HG02870 (cell line): ENCODE results near the gene SSU72.
"Not testable (repeated sequence)": the region's sequence is repeated elsewhere in the genome, so short reads cannot be mapped to it uniquely, and the experiment has no call there.

Experiments
- ATAC-seq: cut with Tn5 transposase; IDR thresholded peaks from one replicate; pipeline ENCODE4 v1.9.1; 2021; ENCODE audit warnings: mild to moderate bottlenecking, moderate library complexity; ENCODE audit not compliant: unreplicated experiment

The SSU72 gene

GRCh38 chr1:1543706-1544099 is 31.0 kb downstream of the SSU72 start:
- no peak for ATAC-seq

DNA sequence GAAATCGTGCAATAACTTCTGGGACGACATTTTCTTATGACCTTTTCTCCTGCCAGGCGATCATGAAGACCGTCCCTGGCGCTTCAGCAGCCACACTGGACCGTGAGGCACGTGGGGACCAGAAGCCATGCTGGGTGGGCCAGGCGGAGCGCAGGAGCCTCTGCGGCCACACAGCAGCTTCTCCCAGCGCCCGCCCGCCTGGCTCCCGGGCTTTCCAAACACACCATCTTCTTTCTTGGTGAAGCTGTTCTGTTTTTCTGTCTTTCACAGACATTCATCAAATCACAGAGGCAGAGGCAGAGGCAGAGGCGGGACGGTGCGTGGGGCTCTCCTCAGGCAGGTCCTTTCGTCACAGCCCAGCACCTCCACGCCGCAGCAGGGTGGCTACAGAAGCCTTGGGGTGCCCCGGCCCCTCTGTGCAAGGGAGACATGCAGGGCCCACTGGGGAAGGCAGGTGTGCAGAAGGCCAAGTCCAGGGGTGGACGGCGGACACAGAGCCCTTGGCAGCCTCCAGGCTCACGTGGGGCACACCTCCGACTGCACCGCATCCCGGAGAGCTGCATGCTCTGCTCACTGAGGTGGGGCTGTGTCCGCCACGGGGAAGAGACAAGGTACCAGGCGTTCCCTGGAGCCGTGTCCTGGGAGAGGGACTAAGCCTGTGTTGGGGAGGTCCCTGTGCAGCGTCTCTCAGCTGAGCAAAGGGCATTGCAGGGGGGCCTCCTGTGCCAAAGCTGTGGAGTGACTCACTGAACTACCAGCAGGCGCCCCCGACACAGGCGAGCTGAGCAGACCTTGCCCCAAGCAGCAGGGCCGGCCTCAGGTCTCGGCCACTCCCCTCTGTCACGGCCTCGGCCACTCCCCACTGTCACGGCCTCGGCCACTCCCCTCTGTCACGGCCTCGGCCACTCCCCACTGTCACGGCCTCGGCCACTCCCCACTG is 31.6 kb downstream of the SSU72 start:
- ATAC-seq, result no peak

- ATAC-seq, result no peak
Observed at GRCh38 chr1:1541956-1542765, 32.5 kb downstream of the SSU72 start.

DNA sequence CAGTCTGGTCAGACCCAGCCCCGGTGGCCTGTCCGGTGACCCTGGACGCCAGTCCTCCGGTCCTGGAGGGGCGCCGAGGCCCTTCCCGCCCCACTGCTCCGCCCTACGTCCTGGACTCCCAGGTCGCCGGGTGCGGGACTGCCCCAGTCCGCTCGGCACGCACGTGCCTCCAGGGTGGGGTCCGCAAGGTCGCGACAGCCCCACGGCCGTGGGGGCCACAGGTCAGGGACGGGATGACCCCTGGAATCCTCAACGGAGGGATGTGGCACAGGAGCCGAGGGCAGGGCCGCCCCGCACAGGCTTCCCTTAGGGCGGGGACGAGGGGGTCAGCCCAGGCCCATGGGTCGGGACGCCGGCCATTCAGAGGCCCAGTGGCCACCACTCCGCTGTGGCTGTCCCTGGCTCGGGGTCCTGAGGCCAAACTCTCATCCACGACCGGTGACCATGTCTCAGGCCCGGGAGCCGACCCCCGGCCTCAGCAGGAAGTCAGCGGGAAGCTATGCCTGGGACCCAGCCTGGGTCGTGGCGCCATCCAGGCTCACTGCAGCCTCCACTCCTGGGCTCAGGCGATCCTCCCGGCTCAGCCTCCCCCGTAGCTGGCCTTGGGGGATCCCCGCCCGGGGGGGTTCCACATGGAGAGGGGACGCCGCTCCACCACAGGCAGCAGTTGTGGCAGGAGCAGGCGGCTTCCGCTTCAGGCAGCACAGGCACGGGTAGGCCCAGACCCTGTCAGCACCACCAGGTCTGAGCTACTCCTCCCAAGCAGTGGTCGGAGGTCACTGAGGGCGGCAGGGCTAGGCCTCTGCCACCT is 33.6 kb downstream of the SSU72 start:
- ATAC-seq, result no peak

DNA sequence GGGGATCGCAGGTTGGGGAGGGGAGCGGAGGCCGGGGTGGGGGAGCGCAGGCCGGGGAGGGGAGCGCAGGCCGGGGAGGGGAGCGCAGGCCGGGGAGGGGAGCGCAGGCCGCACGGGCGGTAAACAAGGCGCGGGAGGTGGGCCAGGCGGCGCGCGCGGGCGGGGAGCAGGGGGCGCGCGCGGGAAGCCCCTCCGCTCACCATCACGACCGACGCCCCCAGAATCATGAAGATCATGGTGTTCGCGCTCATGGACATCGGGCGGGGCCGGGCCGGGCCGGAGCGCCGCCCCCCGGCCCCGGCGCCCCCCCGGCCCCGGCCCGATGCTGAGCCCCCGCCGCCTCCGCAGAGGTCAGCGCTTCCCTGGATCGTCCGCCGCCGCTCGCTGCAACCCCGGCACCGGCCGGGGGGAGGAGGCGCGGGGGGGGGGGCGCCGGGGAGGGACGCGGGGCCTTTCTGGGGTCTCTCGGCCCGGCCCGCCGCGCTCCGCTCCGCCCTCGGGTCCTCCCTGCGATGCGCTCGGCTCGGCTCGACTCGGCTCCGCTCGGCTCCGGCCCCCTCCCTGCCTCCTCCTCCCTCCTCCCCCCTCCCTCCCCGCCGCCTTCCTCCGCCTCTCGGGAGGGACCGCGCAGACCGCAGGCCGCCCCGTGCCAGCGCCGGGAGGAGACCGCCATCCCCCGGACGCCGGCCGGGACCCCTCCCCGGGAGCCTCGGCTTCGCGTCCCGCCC is 34.4 kb downstream of the SSU72 start, which contains the start of gene TMEM240:
Gene TMEM240, minus strand, starts transcription at position 535 of the 728 bp plus-strand sequence. Its CDS starts 278 bp downstream, at position 257.
- no peak for ATAC-seq

DNA sequence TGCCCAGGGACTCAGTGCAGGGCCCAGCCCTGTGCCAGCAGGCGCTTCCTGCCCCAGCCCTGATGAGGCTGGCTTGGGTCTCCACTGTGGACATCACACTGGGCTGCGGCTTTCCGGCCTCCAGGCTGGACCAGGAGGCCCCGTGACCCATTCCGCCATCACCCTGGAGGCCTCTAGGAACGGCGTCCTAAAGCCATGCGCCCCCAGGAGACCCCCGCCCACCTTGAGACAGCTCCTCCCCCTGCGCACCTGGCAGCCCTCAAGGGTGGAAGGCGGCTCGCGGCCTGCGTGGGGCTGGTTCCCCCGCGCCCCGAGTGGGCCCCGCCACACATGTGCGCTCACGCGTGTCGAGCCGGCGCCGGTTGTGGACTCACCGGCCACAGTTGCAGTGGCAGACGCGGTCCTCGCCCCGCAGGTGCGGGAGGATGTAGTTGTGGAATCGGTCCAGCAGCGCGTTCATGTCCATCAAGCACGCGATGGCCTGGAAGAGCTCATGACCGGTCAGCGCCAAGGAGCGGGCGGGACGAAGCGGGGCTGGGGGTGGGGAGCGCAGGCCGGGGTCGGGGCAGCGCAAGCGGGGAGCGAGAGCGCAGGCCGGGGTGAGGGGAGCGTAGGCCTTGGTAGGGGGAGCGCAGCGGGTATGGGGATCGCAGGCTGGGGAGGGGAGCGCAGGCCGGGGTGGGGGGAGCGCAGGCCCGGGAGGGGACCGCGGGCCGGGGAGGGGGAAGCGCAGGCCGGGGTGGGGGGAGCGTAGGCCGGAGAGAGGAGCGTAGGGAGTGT is 35.2 kb downstream of the SSU72 start:
- ATAC-seq, result no peak

GRCh38 chr1:1538989-1539309 is 35.7 kb downstream of the SSU72 start:
- ATAC-seq, result no peak

GRCh38 chr1:1538334-1538733 is 36.3 kb downstream of the SSU72 start:
- ATAC-seq, result no peak

DNA sequence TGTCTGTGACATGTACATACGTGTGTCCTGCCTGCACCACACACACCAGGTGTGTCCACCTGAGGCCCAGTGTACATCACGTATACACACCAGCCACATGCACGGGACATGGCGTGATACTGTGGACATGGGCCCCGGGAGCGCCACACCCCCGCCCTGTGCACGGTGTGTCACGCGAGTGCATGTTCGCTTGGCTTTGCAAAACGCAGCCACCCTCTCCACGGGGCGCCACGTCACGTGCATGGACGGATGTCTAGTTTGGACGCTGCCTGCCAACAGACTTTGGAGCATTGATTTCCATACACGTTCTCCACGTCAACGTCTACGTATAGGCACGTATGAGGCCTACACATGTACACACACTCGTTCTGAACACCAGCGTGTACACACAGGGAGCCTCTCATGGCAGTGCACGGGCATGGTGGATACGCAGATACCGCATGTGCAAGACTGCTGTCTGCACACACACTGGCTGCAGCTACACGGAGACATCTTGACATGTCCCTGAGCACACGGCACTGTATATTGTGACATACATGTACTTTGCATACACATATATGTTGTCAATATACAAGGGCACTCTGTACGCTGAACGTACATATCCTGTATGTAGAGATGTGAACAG is 36.9 kb downstream of the SSU72 start:
- ATAC-seq, result no peak

DNA sequence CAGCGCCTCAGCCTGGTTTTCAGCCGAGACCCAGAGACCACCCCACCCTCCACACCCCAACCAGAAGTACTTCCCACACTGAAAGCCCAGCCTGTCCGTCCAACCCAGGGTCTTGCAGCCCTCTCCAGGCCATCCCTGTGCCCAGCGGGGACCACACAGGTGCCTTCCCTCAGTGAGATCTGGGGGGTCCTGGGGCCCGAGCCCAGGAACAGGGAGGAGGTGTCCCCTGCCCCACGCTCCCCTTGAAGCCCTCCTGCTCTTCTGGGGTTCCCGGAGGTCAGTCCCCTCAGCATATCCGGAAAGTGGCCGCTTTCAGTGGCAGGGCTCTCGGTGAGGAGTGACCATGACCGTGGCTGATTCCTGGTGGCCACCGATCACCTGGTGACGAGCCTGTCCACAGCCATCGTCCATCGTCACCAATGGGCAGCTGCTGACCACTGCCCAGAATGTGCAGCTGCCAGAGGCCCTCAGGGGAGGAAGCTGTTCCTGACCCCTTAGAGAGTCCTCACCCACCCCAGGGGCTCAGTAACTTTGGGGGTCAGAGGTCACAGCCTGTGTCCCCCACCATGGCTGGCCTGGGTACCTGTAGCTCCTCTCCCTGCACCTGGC is 37.6 kb downstream of the SSU72 start:
- ATAC-seq, result no peak

DNA sequence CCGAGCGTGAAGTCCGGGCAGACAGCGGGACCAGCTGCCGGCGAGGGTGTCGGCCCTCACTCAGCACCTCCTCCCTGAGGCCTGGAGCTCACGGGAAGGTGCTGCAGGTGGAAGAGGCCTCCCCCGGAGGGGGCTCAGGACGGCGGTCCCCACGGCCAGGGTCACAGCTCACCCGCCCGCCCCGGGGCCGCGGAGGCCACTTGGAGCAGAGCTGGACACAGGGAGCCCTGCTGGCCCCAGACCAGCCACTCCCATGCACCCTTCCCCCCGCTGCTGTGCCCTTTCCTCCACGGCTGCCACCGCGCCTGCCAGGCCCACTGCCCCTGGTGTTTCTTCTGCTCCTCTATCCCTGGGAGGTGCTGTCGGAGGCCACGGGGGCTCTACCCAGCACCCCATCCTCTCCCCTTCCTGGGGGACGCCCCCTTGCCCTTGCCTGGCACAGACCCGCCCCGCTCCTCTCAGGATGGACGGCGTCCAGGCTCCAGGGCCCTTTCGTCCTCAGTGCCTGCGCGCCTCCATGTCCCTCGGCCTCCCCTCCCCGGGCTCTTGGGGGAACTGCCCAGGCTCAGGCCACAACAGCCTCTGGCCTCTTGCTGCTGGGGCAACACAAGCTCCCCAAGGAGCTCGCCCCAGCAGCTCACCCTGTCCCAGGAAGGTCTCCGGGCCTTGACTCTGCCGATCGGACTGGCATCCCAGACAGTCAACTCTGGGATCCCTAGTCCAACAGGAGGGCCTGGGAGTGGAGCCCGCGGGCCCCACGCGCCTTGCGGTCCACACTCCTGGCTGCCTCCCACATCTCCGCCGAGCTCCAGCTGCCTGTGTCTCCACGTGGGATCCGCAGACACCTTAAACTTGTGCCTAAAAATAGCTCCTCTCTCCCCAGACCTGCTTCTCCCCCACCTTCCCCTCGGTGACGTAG is 38.4 kb downstream of the SSU72 start:
- no peak for ATAC-seq

DNA sequence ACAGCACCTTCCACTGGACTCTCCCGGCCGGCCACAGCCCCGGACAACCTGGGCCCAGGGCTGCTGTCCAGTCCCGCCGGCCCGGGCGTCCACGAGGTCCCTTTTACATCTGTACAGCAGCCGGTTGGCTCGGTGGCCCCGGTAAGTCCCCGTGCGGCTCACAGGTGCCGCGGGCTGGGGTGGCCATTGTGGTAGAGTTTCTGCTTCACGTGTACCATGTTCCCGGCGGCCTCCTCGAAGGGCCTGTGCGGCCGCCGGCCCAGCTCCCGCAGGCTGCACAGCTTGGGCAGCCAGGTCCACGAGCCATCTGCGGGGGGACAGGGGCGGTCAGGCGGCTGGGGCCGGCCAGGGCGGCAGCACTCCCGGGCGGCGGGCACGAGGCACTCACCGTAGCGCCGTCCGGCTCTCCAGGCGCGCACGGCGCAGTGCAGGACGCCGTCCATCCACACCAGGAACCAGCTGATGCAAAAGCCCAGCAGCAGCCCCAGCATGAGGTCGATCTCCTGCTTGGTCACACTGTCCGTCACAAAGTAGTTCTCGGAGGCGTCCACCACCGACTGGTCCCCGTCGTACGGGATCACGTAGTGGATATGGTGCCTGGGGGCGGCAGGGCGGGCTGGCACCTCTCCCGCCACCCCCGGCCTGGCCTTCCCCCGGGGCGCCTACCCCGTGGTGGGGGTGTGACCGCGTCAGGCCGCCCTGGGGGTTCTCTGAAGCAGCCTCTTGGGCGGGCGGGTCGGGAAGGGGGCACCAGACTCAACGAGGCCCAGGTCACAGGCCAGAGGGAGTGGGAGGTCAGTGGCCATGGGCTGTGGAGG is 39.3 kb downstream of the SSU72 start:
- ATAC-seq, result no peak

DNA sequence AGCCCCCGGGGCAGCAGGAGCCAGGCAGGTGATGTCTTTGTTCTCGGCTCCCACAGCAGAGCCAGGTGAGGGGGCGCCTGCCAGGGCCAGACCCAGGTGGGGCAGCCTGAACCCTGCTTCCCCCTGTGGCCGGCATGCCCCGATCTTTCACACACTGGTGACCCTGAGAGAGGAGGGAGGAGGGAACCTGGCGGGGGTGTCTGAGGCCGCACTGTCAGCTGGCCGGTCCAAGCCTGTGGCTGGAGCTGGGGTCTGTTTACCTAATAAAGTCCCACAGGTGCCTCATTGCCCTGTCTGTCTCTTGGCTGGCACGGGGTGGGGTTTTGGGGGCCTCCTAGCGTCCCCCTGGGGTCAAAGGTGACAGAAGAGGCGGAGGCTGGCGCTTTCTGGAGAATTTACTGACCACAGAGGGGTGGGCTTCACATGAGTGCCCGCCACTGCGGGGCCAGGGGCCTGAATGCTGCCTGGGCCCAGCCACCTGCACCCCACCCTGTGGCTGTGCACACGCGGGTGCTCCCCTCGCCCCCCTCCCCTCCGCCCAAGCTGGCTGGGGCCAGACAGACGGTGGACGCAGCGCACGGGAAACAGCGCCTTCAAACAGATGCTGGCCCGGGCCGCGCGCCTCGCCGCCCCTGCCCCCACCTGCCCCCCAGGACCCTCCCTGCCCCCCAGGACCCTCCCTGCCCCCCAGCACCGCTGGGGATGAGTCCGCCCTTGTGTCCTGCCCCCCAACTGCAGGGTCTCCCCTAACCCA is 40.1 kb downstream of the SSU72 start:
- ATAC-seq, result no peak

DNA sequence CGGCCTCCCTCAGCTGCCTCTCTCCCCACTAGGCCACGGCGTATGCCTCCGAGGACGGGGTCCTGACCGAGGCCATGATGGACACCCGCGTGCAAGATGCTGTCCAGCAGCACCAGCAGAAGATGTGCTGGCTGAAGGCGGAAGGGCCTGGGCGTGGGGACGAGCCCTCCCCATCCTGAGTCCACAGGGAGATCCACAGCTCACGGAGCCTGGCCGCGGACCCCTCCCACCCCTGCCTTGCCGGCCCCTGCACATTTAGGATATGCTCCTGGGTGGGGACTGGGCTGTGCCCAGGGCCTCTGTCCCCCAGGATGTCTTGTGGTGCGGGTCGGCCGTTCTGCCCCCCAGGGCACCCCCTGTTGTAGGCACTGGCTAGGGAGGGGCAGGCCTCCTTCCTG is 40.8 kb downstream of the SSU72 start:
- not testable (repeated sequence) for ATAC-seq

DNA sequence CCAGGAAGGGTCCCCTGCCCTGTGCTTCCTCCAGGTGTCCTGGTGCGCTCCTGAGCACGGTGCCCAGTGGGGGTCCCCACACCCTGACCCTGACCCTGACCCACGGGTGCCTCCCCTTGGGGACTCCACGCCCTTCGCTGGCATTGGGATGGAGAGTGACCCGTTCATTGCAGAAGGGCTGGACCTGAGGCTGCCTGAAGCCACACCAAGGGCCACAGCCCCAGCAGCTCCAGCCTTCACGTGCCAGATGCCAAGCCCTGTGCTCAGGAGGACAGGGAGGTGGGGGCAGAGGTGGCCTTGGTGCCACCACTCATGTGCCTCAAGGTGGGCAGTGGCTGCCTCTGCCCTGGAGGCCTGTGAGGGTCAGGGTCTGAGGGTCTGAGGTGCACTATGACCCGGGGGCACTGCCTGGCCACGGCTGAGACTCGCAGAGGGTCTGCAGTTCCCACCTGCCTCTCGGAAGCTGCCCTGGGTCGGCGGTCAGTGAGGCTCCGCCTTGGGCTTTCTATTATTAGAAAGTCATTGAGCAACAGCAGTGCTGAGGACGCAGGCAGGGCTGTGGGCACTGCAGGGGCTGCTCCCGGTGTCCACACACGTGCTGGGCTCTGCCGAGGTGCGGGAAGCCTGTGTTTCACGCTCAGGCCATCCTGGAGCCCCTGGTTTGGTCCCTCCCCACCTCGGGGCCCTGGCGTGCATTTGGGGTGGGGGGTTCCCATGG is 41.3 kb downstream of the SSU72 start:
- ATAC-seq, result not testable (repeated sequence)

DNA sequence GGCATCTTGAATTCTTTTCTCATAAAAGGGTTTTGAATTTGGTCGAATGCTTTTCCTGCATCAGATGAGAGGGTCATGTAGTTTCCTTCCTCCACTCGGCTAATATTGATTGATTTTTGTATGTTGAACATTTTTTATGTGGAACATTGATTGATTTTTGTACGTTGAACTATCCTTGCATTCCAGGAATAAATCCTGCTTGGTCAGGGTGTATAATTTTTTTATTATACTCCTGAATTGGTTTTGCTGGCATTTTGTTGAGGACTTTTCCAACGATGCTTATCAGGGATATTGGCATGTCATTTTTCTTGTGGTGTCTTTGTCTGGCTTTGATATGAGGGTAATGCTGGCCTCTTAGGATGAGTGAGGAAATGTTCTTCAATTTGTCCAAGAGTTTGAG is 42.7 kb downstream of the SSU72 start:
- no peak for ATAC-seq
